Stimulated activated CD4-positive, alpha-beta T cell treated with anti-CD3 and anti-CD28 coated beads, Interleukin-4, amount 100 ng/mL, for 1 hour (primary cell): ENCODE data around the gene LHPP.

ENCODE experiments used
- DNase-seq: peaks from one replicate; pipeline ENCODE4 v3.0.0-alpha.2; 2020

Gene LHPP

DNA sequence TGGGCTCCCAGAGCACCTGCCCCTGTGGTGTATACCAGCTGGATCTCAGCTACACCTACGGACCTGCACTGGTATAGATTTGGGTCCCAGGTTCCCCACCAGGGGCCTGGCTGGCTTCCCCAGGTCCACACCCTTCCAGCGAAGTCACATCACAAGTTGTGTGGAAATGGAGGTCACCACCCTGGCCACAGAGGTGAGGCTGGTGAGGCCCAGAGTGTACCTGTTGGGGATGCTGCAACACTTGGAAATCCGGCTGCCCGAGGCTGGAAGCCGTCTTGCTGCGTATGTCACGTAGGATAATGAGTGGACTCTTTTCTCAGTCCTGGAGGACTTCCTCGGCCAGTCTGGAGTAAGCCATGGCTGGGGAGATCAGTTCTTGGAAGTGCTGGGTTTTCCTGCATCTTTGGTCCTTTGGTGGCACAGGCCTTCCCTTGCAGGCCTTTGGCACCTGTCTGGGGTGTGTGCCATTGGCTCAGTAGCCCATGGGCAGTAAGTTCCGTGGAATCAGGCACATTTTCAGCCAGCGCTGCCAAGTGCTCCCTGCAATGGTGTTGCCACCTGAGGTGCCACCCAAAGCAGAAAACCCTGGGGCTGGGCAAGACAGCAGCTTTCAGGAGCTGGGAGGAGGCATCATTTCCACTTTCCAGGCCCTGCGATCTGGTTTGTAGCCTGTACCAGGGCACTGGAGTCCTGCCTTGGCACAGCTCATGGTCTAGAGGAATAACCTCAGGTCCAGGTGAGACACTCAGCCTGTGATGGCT, 97.9 kb downstream of the LHPP start:
- DNase-seq = no peak

DNA sequence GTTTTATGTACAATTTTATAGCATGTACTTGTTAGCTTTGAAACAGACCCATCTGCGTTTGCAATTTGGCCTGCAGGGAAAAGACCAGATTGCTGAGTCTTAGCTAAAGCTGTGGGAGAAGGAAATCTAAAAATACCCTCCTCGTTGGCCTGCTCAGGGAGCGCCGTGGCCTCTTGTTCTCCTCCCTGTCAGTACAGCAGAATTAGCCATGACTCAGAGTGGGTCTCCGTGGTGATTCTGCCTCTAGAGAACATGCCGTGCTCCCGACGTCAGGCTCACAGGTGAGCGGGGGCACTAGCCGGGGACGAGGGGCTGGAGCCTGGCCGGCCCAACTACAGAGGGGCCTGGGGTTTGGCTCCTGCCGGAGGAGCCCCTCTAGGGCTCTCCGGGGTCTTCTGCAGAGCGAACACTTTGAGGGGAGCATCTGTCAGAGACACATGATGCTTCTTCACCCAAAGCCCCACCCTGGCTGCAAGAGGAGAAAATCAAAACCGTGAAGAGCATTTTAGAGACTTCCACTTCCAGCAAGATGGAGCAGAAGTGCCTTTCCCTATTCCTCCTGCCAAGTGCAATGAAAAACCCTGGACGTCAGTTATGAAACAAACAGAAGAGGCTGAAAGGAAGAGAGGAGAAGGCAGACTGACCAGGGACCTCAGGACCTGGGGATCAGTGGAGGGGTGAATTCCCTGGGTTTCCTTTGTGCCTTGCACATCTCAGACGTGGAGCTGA, 98.9 kb downstream of the LHPP start:
- no peak for DNase-seq

DNA sequence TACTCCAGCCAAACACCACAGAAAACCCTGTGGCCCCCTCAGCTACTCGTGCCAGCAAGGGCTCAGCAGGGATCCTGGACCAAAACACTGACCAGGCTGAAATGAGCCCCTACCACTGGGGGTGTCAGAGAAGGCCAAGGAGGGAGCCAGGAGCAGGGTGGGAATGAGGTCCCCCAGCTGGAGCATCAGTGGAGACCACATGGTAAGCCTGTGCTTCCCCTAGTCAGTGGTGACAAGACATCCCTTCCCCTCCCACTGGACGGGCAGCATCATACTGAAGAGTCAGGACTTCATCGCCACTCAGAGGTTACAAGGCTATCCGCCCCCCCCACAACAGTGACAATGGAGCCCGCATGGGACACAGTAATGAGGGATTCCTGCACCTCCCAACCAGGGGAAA, 99.6 kb downstream of the LHPP start:
- DNase-seq = no peak

DNA sequence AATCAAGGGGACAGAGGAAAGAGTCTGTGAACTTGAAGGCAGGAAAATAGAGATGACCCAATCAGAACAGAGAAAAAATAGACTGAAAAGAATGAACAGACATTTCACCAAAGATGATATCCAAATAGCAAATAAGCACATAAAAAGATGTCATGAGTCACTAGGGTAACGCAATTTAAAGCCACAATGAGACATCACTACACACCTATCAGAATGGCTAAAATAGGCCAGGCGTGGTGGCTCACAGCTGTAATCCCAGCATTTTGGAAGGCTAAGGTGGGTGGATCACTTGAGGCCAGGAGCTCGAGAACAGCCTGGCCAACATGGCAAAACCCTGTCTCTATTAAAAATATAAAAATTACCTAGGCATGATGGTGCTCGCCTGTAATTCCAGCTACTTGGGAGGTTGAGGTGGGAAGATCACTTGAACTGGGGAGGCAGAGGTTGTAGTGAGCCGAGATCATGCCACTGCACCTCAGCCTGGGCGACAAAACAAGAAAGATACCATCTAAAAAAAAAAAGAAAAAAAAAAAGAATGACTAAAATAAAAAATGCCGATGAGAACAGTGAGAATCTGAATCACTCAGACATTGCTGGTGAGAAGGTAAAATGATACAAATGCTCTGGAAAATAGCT, 100.9 kb downstream of the LHPP start:
- DNase-seq = no peak

DNA sequence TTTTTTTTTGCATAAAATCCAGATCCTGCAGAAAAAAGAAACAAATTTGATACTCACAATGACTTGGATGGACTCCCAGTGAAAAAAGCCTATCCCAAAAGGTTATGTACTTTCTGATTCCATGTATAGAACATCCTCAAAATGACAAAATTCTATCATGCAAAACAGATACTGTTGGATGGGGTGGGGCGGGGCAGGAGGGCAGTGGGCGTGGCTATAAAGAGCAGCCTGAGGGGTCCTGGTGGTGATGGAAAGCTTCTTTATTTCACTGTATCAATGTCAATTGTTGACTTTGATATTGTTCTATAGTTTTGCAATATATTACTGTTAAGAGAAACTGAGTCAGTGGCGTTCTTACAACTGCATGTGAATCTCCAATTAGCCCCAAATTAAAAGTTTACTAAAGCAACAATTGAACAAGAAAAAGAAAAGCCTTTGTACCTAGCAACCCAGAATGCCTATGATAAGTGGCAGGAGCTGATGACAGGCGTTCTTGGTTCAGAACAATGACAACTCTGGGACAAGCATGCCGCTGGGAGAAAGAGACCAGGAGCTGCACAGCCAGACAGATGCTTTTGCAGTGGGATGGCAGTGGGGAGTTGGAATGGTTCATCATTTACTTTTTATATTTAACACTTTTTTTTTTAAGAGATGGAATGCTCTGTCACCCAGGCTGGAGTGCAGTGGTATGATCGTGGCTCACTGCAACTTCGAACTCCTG, 101.9 kb downstream of the LHPP start:
- no peak for DNase-seq

DNA sequence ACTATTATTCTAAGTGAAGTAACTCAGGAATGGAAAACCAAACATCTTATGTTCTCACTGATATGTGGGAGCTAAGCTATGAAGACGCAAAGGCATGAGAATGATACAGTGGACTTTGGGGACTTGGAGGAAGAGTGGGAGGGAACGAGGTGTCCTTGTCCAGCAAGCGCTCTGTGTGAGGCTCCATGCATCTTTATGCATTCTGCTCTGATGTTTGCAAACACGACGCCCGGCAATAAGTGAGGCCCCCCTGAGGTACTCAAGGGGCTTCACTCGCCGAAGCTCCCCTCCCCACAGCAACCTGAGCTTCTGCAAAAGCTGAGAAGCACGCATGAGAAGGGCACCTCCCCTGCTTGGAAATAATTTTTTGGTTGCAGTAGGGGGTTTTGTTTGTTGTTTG, 103.3 kb downstream of the LHPP start:
- DNase-seq = no peak

DNA sequence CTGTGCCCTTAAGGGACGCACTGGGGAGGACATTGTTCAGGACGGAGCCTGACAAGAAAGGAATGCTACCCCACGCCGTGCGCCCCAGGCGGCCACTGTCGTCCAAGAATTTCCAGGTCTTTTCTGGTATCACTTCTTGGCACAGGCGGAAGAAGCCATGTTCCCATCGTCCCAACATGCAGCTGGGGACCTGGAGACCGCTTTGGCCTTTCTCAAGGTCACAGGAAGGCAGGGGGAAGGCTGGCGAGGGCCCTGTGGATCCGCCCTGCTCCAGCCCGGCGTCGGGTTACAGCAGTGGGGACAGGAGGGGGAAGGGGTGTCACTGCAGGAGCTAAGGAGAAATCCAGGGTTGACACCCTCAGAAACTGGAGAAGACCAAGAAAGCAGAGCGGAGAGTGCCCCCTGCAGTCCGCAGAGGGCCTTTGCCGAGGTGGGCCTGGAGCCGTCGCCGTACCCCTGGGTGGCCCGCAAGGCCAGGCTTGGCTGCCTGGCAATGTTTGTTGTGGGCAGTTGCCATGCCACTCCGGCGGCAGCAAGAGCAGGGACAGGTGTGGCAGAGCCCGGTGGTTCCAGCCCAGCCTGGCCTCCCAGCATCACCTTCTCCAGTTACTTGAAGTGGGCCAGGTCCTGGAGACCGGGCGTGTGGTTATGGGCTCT, 104.1 kb downstream of the LHPP start:
- DNase-seq = no peak

DNA sequence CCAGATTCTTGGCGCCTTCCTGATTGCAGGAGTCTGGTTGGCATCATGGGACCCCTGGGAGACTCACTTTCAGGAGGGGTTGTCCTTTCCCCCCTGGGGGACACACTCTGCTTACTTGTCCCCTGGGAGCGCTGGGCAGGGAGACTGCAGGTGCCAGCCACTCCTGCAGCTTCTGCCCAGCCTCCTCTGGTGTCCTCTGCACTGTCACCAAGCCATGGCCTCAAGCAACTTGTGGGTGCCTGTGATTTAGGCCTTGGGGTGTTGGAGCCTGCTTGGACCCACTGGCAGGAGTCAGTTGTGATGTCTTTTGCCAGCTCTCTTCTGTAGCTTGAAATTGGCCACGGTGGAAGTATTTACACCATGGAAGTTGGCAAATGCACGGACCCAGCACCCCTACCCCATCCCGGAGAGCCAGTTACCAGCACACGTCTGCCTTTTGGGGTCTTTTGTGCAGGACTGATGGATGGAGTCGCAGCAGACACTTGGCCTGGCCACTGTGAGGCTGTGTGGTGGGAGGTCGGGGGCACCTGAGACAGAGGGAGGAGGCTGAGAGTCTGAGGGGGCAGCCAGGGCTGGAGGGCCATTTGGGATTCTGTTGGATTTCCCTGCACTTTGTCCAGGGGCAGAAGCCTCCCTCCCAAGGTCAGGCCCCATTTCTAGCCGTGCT, 104.7 kb downstream of the LHPP start:
- DNase-seq = no peak

DNA sequence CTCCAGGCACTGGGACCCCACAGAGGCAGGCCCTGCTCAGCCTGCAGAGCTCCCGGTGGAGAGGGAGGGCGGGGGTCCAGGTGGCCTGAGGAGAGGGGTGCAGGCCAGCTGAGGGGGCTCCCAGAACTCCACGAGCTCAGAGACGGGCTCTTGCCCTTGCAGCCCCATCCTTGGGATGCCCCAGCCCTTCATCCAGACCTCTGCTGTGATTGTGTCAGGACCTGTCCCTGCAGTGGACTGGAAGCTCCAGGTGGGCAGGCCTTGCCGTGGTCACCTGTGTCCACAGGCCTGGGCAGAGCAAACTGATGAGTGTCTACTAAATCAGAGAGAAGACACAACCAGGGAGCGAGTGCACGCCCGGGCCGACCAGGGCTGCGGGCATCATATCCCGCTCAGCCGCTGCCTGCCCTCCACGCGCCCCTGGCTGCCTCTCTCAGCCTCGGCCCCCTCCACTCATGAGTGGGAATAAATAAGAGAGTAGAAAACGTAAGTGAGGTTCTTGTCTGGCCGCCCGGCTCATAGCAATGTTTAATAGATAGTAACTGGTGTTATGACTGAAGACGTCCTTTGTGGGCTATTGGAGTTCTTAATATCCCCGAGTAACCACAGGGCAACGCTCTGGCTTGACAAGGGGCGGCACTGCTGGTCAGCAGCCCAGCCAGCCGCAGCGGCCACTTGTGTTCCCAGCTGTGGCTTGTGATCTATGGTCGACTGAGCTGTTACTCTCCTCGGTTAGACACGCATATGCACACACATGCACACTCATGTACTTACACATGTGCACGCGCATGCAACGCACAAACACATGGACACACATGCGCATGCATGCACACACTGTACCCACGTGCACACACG, 105.6 kb downstream of the LHPP start:
- no peak for DNase-seq

DNA sequence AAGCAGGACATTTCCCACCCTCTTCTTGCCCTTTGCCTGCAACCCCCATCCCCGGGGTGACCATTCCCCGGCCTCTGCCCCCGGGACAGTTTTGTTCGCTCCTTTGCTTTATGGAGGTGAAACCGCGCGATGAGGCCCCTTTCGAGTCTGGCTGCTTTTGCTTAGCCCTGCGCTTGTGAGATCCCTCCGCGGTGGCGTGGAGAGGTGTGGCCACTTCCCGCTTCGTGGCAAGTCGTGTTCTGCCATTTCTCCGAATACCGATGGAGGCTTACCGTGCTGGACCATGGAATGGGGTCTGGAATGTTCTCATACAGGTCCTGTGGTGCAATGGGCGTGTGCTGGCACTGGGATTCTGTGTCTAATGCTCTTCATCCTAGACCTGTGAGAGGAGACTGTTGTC, 106.7 kb downstream of the LHPP start:
- DNase-seq = no peak

DNA sequence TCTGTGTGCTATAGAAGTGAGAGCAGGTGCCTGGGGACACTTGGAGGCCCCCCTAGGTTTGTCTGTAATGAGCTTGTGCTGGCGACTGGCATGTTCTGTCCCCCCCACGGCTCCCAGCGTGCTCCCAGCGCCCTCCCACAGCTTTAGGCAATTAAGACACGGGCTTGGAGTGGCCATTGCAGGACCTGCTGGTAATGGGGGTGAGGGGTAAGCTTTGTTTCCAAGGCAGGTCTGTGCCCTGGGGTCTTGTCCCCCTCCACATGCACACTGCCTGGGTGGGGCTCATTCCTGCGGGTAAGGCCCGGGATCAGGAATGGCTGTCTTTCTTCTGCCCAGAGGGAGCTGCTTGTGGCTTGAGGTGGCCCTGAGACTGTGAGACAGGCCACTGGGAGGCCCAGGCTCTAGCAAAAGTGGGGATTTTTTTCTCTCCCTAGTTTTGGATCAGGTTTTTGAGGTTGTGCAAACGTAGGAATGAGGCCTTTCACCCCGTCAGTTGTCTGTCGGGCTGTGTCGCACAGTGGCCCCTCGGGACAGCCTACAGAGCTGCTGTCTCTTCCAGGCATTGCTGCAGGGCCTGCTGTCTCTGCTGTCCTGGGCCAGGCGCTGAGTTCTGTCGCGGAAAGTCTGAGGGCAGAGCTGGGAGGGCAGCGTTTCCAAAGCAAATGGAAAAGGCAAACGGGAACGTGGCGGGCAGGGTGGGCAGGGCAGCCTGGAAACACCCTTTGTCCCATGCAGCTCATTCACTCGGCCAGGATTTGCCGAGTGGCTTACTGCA, 107.4 kb downstream of the LHPP start:
- DNase-seq = no peak

DNA sequence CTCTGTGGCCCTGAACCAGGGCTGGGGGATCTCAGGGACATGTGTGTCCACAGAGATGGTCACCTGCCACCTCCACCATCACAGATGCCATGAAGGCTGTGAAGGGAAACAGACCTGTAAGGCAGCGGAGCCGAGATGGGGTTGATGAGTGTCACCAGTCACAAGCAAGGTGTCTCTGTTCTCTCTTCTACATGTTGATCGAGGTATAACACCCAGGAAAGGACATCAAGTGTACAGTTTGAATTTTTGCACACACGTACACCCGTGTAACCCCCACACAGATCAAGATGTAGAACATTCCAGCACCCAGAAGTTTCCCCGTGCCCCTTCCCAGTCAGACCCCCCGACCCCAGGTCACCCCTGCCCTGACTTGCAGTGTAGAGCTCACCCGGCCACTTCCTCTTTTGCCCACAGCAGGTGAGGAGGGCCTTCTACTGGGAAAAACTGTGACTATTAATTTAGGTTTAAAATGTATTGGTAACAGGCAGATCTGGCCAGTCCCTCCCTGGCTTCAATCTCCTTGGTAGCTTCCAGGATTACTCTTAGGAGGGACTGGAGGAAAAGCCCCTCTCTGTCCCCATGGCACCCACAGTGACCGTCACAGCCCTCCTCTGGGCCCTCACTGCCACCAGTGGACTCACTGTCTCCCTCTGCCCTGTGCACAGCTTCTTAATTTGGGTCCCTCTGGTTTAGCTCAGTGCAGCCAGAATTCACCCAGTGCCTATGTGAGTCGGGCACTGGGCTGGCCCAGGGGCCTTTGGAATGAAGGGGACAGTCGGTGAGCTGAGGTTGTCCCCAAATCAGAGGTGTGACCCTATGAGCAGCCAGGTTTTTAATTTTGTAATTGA, 108.2 kb downstream of the LHPP start:
- no peak for DNase-seq

DNA sequence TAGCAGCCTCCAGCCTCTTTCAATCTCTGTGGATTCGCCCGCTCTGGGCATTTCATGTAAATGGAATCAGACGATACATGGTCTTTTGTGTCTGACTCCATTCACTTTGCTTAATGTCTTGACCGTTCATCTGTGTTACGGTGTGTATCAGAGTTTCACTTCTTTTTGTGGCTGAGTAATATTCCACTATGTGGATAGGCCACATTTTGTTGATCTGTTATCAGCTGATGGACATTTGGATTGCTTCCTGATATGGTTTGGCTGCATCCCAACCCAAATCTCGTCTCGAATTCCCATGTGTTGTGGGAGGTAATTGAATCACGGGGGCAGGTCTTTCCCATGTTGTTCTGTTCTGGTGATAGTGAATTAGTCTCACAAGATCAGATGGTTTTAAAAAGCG, 109.0 kb downstream of the LHPP start:
- no peak for DNase-seq

DNA sequence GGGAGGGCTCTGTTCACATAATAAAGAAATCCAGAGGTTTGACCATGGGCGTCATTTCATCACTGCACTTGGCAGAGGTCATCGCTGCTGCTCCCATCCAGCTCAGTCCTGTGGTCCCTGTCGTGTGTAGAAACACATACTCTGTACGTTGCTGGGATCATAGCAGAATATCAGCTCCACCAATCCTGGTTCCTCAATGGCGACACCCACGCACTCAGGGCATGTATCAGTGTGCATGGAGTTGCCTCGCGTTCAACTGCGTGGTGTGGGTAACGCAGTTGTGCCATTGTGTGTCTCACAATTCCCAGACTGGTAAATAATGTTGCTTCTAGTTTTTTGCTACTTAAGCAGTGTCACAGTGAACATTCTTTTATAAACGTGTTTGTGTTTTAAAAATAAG, 111.1 kb downstream of the LHPP start:
- no peak for DNase-seq

DNA sequence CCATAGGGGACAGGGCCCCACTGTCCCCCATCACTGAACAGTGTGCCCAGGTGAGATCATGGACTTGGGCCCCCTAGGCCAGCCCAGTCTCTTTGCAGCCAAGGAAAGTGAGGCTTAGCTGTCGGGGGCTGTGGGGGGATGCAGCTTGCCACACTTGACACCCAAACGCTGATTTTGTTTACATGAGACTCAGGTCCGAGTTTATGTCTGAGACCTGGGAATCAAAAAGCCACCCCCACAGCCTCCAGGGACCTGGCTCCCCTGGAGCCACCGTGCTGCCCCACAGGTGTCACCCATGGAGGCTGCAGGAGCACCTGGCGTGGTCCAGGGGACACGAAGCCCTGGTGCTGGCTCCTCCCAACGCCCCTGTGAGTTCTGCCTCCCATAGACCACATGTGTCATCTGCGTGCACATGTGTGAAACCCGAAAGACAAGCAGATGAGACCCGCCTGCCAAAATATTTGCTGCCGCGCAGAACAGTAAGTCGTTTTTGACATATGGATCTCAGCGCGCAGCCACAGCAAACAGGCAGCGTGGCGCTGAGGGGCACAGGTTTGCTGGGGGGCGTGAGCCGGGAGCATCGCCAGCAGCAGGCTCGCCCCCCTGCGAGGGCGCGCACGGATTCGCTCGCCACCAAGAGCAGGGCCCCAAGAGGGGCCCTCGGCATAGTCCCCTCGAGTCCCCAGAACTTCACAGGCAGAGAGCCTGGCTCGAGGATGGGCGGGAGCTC, 112.3 kb downstream of the LHPP start:
- DNase-seq = no peak

DNA sequence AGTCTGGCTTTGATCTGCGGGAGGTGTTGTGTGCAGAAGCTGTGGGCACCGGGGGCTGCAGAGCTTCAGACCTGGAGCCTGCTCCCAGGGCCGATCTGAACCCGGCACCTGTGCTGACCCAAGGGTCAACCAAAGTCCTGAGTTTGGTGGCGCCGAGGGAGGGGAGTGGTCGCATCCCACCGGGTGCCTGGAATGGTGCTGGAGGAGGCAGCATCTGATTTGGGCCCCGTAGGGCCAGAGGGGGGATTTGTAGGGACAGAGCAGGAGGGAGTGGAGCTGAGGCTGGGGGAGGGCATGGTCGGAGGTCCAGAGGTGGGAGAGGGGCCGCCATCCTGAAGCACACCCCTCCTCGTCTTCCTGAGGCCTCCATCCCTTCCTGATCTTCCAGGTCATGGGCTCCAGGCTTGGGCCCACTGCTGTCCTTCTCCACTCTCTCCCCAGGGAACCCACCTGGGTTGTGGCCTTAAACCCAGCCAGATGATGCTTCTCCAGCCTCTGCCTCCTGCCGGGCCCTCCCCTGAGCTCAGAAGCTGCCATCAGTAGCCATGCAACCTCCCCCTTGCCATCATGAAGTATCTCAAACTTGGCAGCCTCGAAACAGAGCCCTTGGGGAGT, 112.9 kb downstream of the LHPP start:
- DNase-seq = no peak

DNA sequence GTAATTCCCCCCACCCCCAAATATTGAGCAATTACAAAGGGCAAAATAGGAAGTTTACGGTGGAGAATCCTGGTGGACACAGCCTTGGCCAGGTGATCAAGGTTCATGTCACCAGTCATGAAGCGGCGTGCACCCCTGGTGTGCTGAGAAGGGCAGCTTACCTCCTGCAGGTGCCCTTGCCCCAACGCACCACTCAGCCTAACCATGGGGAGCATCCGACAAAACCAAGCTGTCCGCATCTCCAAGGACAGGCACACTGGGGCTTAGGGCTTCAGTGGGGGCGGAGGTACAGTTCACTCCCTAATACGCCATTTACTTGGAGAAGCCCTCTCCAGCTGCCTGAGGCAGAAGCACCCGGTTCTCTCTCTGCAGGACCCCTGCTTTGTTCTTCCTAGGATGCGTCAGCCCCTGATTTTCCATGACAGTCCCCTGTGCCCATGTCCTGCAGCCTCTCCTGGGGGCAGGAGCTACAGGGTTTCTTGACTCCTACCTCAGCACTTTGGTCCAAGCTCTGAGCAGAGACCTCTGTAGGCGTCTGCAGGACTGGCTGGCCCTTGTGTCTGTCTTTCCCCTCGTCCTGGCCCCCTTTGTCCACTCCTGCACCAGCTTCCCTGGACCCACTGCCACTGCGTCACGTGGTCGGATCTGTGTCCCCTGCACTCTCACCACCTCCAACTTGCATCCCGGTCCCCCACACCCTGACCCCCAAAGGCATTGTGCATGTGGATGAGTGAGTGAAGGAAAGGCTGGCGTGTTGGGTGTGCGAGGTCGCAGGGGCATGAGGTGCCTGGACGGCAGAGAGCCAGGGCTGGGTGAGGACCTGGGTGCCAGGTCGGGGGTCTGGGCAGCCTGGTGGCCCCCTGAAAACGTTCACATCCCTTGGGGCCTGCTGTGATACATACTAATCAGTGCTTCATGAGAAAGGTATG, 113.7 kb downstream of the LHPP start:
- DNase-seq = no peak
